D721Med (cell line): Measurements from ENCODE around the gene MAP3K20.
A peak's percentile ranks its signal among the peaks of the same experiment; 100 is the strongest.
"Not testable (repeated sequence)": the region's sequence is repeated elsewhere in the genome, so short reads cannot be mapped to it uniquely, and the experiment has no call there.

Source experiments
- DNase-seq: peaks from one replicate; pipeline ENCODE4 v3.0.0; 2011; ENCODE audit warnings: low spot score; ENCODE audit not compliant: insufficient read length
- FAIRE-seq: peaks from 2 replicates; lab custom pipeline; 2011; peaks lifted over from hg19 to GRCh38; lab: Jason Lieb, UNC
- CTCF ChIP-seq: IDR thresholded peaks from 2 replicates; pipeline ENCODE4 v1.5.1; 2012; ENCODE audit warnings: mild to moderate bottlenecking, control low read depth; ENCODE audit not compliant: insufficient read depth; ENCODE audit errors: missing control alignments

The MAP3K20 gene

DNA sequence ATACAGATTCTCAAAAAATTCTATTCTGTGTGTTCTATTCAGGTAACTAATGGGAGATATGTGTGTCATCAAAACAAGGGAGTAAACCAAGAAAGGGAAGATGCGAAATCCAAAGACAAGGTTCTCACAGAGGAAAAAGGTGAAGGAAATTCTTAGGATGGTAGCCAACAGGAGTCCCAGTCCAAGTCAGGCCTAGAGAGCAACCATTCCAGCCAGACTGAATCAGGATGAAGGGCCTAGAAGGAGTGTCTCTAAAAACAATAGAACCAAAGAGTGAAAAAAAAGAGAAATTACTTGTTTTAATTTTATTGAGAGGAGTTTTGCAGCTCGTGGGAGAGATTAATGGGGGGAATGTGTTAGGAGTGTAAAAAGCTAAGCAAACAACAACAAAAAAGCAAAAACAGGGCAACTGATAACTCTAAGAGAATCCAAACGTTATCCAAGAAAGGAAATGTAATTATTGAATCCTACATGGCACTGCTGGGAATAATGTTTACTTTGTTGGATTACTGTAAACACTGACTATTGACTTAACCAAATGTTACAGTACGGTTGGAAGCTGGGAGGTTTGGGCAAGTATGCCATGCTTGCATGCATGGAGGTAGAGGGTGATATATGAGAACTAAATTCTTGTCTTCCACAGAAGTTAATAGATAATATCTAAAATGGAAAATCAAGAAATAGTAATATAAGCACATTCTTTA is 12.3 kb downstream of the MAP3K20 start:
- TF ChIP-seq CTCF: no peak
- FAIRE-seq: no peak
- no peak for DNase-seq

DNA sequence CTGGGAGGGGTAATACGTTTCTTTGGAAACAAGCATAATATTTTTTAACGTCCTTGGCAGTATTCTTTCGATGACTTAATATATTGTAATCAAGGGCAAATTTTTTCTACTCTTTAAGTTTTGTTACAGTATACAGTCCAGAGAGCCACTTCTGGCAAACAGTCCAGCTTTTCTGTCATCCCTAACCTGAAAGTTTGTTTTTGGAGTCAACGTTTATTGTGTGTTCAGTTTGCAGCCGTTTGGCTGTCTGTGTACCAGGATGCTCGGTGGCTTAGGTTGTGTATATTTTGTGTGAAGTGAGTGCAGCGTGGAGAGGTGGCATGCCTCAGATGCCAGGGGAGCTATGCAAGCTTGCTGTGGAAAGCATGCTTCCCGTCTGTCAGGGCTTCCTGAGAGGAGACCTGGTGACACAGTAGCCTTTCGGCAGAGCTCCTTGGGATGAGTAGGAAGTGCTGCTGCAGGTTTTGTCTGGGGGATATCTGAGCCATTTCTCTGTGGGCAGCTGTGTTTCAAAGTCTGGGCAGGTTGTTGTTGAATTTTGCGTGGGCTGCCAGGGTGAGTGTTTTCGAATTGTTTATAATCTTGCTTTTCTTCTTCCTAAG is 14.7 kb downstream of the MAP3K20 start:
- TF ChIP-seq CTCF: no peak
- DNase-seq (no peak), FAIRE-seq (no peak)

DNA sequence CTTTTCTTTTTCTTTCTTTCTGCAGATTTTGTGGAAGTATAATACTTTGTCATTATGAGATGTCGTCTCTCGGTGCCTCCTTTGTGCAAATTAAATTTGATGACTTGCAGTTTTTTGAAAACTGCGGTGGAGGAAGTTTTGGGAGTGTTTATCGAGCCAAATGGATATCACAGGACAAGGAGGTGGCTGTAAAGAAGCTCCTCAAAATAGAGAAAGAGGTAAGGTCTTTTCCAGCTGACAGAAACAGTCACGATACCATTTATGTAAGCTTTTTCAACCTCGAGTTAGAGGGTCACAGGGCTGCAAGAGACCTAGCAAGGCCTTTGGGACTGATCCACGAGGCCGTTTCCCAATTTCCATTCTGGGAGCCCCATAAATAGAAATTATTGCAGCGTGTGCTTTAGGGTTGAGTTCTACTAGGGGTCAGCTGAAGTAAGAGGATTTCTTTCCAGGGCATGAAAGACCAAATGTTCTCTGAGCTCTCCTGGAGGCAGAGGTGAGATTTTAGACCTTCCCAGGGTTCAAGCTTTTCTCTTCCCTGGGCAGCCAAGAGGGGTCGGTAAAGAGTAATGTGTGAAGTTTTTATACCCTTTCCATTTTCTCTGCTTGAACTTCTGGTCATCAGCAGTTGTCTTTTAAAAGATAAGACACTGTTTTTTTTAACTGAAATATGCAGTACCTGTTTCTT is 15.5 kb downstream of the MAP3K20 start:
- DNase-seq (no peak), FAIRE-seq (no peak)
- peak; percentile 6 for TF ChIP-seq CTCF

DNA sequence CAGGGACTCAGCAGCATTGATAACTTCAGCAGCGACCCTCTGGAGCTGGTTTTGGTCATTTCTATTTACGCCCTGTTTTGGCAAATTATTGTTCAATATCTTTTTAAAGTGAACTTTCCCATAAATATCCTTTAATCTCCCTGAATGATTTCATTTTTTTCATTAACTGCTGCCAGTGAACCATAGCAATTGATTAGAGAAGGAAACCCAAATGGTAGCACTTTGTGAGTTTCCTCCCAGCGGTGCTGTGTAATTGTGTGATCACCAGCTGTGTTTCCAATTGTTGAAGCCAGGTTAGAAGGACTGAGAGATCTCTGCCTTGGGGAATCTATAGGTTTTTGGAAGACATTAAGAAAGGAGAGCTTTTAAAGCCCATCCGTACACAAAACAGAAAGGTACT is 16.3 kb downstream of the MAP3K20 start:
- no peak for FAIRE-seq

DNA sequence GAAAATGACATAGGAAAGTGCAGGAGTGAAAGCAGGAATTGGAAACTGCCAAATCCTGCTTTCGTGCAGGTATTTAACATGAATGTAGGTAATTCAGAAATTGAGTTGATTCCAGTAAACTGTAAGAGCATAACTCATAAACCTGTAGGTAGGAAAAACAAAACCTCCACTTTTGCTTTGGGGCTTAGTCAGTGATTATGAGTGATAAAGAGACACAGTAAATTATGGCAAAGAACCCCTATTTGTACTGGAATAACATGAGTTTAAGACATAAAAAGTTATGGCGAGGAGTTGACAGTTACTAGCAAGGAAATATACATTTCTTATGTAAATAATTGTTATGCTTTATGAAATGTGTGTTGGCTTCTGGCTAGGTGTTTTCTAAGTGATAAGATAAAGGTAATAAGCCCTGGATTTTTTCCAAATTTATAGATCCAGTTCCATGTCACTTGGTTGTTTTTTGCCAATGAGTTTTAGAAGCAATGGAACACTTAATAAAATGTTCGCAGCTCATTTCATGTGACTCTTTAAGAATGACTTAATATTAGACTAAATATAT is 17.3 kb downstream of the MAP3K20 start:
- FAIRE-seq: no peak
- no peak for DNase-seq
- no peak for TF ChIP-seq CTCF

More for the DNA sequence above, 16.3 kb downstream of the MAP3K20 start:
- no peak for TF ChIP-seq CTCF
- no peak for DNase-seq

DNA sequence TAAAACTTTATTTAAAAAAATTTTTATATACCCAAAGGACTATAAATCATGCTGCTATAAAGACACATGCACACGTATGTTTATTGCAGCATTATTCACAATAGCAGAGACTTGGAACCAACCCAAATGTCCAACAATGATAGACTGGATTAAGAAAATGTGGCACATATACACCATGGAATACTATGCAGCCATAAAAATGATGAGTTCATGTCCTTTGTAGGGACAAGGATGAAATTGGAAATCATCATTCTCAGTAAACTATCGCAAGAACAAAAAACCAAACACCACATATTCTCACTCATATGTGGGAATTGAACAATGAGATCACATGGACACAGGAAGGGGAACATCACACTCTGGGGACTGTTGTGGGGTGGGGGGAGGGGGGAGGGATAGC is 18.0 kb downstream of the MAP3K20 start:
- DNase-seq, FAIRE-seq: not testable (repeated sequence)

GRCh38 chr2:173094731-173095130 is 19.1 kb downstream of the MAP3K20 start:
- DNase-seq: no peak
- no peak for TF ChIP-seq CTCF
- no peak for FAIRE-seq
